HepG2 (cell line): Measurements from ENCODE around the gene POU2F2. TPM values are rescaled to one million over a fixed set of nuclear protein-coding genes. Genes with fewer than 3 reads are reported as not detected.

Experiments
- ARHGAP35 ChIP-seq: sonication (generic); formaldehyde crosslinking; IDR thresholded peaks from 2 replicates; pipeline ENCODE4 v1.9.0; 2022; ENCODE audit warnings: mild to moderate bottlenecking, inconsistent platforms, moderate library complexity, missing genetic modification reagents, borderline replicate concordance
- ARNTL ChIP-seq: sonication (generic); formaldehyde crosslinking; IDR thresholded peaks from 2 replicates; pipeline ENCODE4 v1.4.0; 2020; ENCODE audit warnings: mild to moderate bottlenecking, missing genetic modification reagents
- ATM ChIP-seq: fragments of 450-650 bp; IDR thresholded peaks from 2 replicates; pipeline ENCODE4 v1.7.1; 2017; ENCODE audit warnings: mild to moderate bottlenecking, borderline replicate concordance
- BRD4 ChIP-seq: sonication (generic); formaldehyde crosslinking; IDR thresholded peaks from 2 replicates; pipeline ENCODE4 v1.4.0; 2020; ENCODE audit warnings: missing genetic modification reagents
- CENPT ChIP-seq: sonication (generic); formaldehyde crosslinking; IDR thresholded peaks from 2 replicates; pipeline ENCODE4 v1.8.0; 2022; ENCODE audit warnings: low read depth, mild to moderate bottlenecking, moderate library complexity, missing genetic modification reagents
- ELF1 ChIP-seq: sonication (generic); formaldehyde crosslinking; IDR thresholded peaks from 2 replicates; pipeline ENCODE4 v1.4.0; 2020; ENCODE audit warnings: missing genetic modification reagents
- GTF2F1 ChIP-seq: fragments of 150-350 bp; IDR thresholded peaks from 2 replicates; pipeline ENCODE4 v1.6.1; 2014; ENCODE audit warnings: low read length
- HMG20A ChIP-seq: IDR thresholded peaks from 2 replicates; pipeline ENCODE4 v1.6.1; 2016; ENCODE audit warnings: borderline replicate concordance
- HMG20B ChIP-seq: conservative IDR thresholded peaks from 2 replicates; pipeline ENCODE4 v1.6.1; 2016; ENCODE audit warnings: missing genetic modification reagents, missing compliant biosample characterization
- KMT2A ChIP-seq: sonication (generic); formaldehyde crosslinking; IDR thresholded peaks from 2 replicates; pipeline ENCODE4 v1.4.0; 2020; ENCODE audit warnings: missing genetic modification reagents
- KMT2B ChIP-seq: IDR thresholded peaks from 2 replicates; pipeline ENCODE4 v1.6.1; 2016; ENCODE audit warnings: missing genetic modification reagents, missing compliant biosample characterization
- NFKB2 ChIP-seq: sonication (generic); formaldehyde crosslinking; IDR thresholded peaks from 2 replicates; pipeline ENCODE4 v1.4.0; 2020; ENCODE audit warnings: missing genetic modification reagents, borderline replicate concordance
- STAG1 ChIP-seq: sonication (generic); formaldehyde crosslinking; IDR thresholded peaks from 2 replicates; pipeline ENCODE4 v1.4.0; 2020; ENCODE audit warnings: missing genetic modification reagents
- THAP11 ChIP-seq: IDR thresholded peaks from 2 replicates; pipeline ENCODE4 v1.6.1; 2016; ENCODE audit warnings: missing biosample characterization, missing genetic modification reagents
- U2AF1 ChIP-seq: fragments of 200-400 bp; formaldehyde crosslinking; optimal IDR thresholded peaks from 2 replicates; pipeline ENCODE3; 2017; ENCODE audit warnings: mild to moderate bottlenecking, low read depth, low read length
- WIZ ChIP-seq: sonication (generic); formaldehyde crosslinking; IDR thresholded peaks from 2 replicates; pipeline ENCODE4 v1.5.1; 2020; ENCODE audit warnings: mild to moderate bottlenecking, missing genetic modification reagents
- ZKSCAN1 ChIP-seq: fragments of 150-350 bp; IDR thresholded peaks from 2 replicates; pipeline ENCODE4 v1.6.1; 2014; ENCODE audit warnings: low read length
- ZMAT3 ChIP-seq: sonication (generic); formaldehyde crosslinking; conservative IDR thresholded peaks from 2 replicates; pipeline ENCODE4 v1.7.0; 2021; ENCODE audit warnings: missing genetic modification reagents
- ZNF24 ChIP-seq: fragments of 450-650 bp; IDR thresholded peaks from 2 replicates; pipeline ENCODE4 v1.6.1; 2017; ENCODE audit warnings: antibody characterized with exemption, mild to moderate bottlenecking
- ZNF33A ChIP-seq: sonication (generic); formaldehyde crosslinking; IDR thresholded peaks from 2 replicates; pipeline ENCODE4 v1.5.1; 2020; ENCODE audit warnings: missing genetic modification reagents, mild to moderate bottlenecking, moderate library complexity, borderline replicate concordance
- ZNF546 ChIP-seq: sonication (generic); formaldehyde crosslinking; conservative IDR thresholded peaks from 2 replicates; pipeline ENCODE4 v1.8.1; 2023; ENCODE audit warnings: mild to moderate bottlenecking, missing genetic modification reagents
- ZSCAN29 ChIP-seq: sonication (generic); formaldehyde crosslinking; conservative IDR thresholded peaks from 2 replicates; pipeline ENCODE4 v1.4.0; 2020; ENCODE audit warnings: mild to moderate bottlenecking, missing genetic modification reagents
- polyA plus RNA-seq, 8 experiments: library from polyadenylated mRNA; depleted of rRNA in 3 of 8; stranded (reverse) in 7 of 8; unstranded in 1 of 8; fragments of >200 nt; fragmentation: Illumina TruSeq in 4 of 8; extraction: Trizol in 4 of 8; gene quantifications; 2 replicates each; pipeline versions ENCODE4 v1.2.1 to v1.2.3, GENCODE V29; 2011 to 2016; ENCODE audit warnings: low read depth in 4 of 8, missing spikeins in 1 of 8, mixed read lengths in 1 of 8; ENCODE audit not compliant: insufficient read depth in 1 of 8
- total RNA-seq, 5 experiments: library from RNA; depleted of rRNA; stranded (reverse); fragments of >200 nt; fragmentation: Illumina TruSeq; extraction: Trizol; gene quantifications; 2 replicates each; pipeline ENCODE4 v1.2.3, GENCODE V29; 2016; ENCODE audit warnings: low read depth in 1 of 5
- TF ChIP-seq, protein P1 (sequence below): sonication (generic); formaldehyde crosslinking; IDR thresholded peaks from 2 replicates; pipeline ENCODE4 v1.4.0; 2020; ENCODE audit warnings: missing genetic modification reagents
- TF ChIP-seq, protein P2 (sequence below): sonication (generic); formaldehyde crosslinking; IDR thresholded peaks from 2 replicates; pipeline ENCODE4 v1.4.0; 2020; ENCODE audit warnings: missing genetic modification reagents
- TF ChIP-seq, protein P3 (sequence below): sonication (generic); formaldehyde crosslinking; IDR thresholded peaks from 2 replicates; pipeline ENCODE4 v1.9.0; 2021; ENCODE audit warnings: missing genetic modification reagents, borderline replicate concordance

Gene POU2F2
- total and polyA plus RNA-seq, 2 of the 13 experiments (the other 11 are each of a cell fraction or from before 2014, with no cell fraction given) = 0.09 to 0.17 TPM

DNA sequence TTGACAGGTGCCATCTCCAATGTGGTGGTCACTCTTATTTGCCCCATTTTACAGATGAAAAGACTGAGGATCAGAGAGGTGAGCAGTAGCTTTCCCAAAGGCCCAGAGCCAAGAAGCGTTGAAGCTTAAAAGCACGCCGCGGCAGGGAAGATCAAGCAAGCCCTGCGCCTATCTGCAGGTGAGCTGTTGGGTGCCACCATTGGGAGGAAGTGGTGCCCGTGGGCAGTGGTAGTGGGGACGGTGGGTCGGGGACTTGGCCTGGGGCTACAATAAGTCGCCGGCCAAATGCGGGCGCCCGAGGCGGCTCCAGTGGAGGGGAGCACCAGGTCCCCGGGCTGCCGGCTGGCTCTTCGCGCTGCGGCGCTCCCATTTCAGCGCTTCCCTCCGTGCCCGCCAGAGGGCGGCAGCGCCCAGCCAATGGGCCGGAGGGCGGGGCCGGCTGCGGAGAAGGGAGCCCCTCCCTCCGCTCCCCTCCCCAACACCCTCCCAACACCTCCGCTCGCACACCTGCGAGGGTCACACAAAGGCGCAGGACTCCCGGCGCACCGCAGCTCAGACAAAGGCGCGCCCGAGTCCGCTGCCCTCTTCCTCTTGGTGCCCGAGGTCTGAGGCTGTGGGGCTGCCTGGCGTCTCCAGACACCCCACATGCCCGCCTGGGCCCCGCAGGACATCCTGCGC, 744 bp upstream of the POU2F2 start (continued):
- TF ChIP-seq KMT2A (no peak), CENPT (CRISPR knock-in tag) (no peak), NFKB2 (CRISPR knock-in tag) (no peak), ARNTL (CRISPR knock-in tag) (no peak), ZKSCAN1 (no peak), STAG1 (peak; percentile 93), BRD4 (CRISPR knock-in tag) (no peak), HMG20B (no peak), ZNF546 (CRISPR knock-in tag) (0 out of 2 replicates have a peak, but pooled peaks have one; percentile 50), ATM (no peak), ZMAT3 (CRISPR knock-in tag) (no peak), ELF1 (CRISPR knock-in tag) (no peak), ARHGAP35 (CRISPR knock-in tag) (no peak), GTF2F1 (no peak), U2AF1 (no peak), ZNF24 (no peak), KMT2B (CRISPR knock-in tag) (no peak), ZSCAN29 (CRISPR knock-in tag) (no peak), ZNF33A (CRISPR knock-in tag) (no peak), HMG20A (CRISPR knock-in tag) (no peak), THAP11 (peak; percentile 69; the same call in 1 of the 2 replicates), WIZ (no peak)
- TF ChIP-seq, protein P1, sequence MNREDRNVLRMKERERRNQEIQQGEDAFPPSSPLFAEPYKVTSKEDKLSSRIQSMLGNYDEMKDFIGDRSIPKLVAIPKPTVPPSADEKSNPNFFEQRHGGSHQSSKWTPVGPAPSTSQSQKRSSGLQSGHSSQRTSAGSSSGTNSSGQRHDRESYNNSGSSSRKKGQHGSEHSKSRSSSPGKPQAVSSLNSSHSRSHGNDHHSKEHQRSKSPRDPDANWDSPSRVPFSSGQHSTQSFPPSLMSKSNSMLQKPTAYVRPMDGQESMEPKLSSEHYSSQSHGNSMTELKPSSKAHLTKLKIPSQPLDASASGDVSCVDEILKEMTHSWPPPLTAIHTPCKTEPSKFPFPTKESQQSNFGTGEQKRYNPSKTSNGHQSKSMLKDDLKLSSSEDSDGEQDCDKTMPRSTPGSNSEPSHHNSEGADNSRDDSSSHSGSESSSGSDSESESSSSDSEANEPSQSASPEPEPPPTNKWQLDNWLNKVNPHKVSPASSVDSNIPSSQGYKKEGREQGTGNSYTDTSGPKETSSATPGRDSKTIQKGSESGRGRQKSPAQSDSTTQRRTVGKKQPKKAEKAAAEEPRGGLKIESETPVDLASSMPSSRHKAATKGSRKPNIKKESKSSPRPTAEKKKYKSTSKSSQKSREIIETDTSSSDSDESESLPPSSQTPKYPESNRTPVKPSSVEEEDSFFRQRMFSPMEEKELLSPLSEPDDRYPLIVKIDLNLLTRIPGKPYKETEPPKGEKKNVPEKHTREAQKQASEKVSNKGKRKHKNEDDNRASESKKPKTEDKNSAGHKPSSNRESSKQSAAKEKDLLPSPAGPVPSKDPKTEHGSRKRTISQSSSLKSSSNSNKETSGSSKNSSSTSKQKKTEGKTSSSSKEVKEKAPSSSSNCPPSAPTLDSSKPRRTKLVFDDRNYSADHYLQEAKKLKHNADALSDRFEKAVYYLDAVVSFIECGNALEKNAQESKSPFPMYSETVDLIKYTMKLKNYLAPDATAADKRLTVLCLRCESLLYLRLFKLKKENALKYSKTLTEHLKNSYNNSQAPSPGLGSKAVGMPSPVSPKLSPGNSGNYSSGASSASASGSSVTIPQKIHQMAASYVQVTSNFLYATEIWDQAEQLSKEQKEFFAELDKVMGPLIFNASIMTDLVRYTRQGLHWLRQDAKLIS = no peak
- TF ChIP-seq, protein P2, sequence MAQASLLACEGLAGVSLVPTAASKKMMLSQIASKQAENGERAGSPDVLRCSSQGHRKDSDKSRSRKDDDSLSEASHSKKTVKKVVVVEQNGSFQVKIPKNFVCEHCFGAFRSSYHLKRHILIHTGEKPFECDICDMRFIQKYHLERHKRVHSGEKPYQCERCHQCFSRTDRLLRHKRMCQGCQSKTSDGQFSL = 0 out of 2 replicates have a peak, but pooled peaks have one; percentile 25
- TF ChIP-seq, protein P3, sequence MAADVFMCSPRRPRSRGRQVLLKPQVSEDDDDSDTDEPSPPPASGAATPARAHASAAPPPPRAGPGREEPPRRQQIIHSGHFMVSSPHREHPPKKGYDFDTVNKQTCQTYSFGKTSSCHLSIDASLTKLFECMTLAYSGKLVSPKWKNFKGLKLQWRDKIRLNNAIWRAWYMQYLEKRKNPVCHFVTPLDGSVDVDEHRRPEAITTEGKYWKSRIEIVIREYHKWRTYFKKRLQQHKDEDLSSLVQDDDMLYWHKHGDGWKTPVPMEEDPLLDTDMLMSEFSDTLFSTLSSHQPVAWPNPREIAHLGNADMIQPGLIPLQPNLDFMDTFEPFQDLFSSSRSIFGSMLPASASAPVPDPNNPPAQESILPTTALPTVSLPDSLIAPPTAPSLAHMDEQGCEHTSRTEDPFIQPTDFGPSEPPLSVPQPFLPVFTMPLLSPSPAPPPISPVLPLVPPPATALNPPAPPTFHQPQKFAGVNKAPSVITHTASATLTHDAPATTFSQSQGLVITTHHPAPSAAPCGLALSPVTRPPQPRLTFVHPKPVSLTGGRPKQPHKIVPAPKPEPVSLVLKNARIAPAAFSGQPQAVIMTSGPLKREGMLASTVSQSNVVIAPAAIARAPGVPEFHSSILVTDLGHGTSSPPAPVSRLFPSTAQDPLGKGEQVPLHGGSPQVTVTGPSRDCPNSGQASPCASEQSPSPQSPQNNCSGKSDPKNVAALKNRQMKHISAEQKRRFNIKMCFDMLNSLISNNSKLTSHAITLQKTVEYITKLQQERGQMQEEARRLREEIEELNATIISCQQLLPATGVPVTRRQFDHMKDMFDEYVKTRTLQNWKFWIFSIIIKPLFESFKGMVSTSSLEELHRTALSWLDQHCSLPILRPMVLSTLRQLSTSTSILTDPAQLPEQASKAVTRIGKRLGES = no peak
